HG03108 (cell line): ENCODE results near the gene GPR45.
A peak's percentile ranks its signal among the peaks of the same experiment; 100 is the strongest.
"Not testable (repeated sequence)": the region's sequence is repeated elsewhere in the genome, so short reads cannot be mapped to it uniquely, and the experiment has no call there.

ENCODE experiments used
- ATAC-seq: cut with Tn5 transposase; IDR thresholded peaks from one replicate; pipeline ENCODE4 v1.9.1; 2021; ENCODE audit warnings: moderate library complexity; ENCODE audit not compliant: unreplicated experiment

GPR45 gene, protein sequence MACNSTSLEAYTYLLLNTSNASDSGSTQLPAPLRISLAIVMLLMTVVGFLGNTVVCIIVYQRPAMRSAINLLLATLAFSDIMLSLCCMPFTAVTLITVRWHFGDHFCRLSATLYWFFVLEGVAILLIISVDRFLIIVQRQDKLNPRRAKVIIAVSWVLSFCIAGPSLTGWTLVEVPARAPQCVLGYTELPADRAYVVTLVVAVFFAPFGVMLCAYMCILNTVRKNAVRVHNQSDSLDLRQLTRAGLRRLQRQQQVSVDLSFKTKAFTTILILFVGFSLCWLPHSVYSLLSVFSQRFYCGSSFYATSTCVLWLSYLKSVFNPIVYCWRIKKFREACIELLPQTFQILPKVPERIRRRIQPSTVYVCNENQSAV

GRCh38 chr2:105241443-105241842 is at the start of gene GPR45:
GPR45 (plus strand) TSS chr2:105241743; CDS start chr2:105241859, 116 bp downstream.
- no peak for ATAC-seq

DNA sequence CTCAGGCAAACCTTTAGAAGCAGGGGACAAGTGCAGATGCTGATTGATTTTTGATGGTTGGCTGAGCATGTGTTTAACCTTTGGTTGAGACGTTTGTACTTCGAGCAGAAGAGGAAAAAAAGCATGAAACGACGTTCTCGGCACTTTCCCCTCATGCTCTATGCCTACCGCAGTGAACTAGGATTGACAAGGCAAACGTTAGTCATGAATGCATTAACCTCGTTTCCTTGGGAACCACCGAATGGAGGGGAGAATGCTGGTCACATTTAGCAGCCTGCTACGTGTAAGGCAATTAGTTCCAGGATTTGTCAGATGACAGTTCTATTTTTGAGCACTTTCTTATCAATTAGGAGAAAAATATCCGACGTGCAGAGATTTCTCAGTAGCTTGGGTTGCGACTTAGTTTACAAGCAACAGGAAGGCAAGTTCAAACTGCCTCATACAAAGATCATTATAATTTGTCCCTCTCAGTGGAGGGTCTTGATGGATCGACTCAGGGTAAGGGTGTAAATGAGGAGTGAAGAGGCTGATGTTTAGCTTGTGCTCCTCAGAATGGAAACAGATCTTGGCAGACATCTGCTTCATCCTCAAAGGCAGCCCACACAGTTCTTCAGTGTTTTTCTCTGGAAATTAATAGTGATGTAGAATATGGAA is 47.4 kb upstream of the GPR45 start:
- ATAC-seq, result no peak

GRCh38 chr2:105196651-105197050 is 44.9 kb upstream of the GPR45 start:
- ATAC-seq, result no peak

- ATAC-seq, result no peak
Measured at GRCh38 chr2:105215586-105216192, 25.9 kb upstream of the GPR45 start.

- no peak for ATAC-seq
Measured at GRCh38 chr2:105220604-105221003, 20.9 kb upstream of the GPR45 start.

- no peak for ATAC-seq
Measured at GRCh38 chr2:105224444-105224843, 17.1 kb upstream of the GPR45 start.

DNA sequence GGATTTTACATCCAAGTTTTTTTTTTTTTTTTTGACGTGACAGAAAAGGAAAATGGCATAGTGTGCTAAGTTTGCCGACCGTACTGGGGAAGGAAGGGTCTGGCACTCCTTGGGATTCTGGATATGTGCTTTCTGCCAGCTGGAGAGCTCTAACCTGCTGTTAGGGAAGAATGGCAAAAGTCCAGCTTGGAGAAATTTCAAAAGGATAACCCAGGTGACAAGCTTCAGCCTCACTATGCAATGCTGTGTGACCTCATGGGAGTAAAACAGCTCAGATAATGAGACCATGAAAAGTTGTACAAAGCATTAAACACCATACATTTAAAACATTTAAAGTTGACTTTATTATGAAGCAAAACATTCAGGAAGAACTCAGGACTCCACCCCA is 10.3 kb upstream of the GPR45 start:
- ATAC-seq, result no peak

DNA sequence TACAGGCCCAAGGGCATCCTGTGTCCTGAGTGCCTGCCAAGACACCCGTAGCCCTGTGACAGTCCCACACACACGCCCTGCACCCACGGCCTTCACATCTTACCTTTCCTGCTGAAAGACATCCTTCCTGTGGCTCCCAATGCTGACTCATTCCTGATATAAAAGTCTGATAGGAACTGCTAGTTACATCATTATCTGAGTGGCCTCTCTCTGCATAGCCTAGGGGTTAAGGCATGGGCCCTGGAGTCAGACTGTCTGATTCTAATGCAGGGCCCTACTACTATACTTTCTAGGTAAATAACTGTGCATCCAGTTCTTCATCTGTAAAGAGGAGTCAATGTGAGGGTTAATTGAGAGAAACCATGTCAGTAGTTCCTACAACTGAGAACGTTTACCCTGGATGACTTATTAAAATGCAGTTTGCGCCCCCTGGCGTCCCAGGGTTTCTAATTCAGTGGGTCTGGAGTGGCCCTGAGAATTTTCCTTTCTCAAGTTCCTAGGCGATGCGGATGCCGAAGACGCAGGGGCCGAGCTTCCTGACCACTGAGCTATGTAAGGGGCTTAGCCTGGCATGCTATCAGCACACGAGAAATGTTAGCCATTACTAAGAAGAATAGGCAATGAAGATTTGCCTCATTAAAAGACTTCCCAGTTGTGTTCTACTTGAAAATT is 6.0 kb upstream of the GPR45 start:
- peak; percentile 61 for ATAC-seq

GRCh38 chr2:105236060-105236424 is 5.5 kb upstream of the GPR45 start:
- no peak for ATAC-seq

- ATAC-seq, result no peak
Measured at GRCh38 chr2:105237045-105237765, 4.3 kb upstream of the GPR45 start.

- no peak for ATAC-seq
Measured at GRCh38 chr2:105238664-105239240, 2.8 kb upstream of the GPR45 start.

DNA sequence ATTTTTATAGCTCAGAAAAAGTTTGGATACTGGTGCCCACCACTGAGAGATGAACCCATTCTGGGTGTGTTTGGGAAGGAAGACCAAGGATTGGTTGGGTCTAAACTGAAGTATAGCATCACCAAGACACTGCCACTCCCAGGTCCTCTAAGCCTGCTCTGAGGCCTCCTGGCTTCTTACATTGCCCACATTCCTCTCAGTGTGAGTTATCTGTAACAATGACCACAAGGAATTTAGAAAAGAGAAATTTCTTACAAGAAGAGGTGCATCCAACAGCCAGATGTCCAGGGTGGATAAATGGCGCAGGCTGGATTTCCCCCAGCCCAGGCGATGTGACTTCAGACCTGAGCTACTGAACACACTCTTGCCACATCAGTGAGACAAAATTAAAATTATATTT is 1.6 kb upstream of the GPR45 start:
- no peak for ATAC-seq

DNA sequence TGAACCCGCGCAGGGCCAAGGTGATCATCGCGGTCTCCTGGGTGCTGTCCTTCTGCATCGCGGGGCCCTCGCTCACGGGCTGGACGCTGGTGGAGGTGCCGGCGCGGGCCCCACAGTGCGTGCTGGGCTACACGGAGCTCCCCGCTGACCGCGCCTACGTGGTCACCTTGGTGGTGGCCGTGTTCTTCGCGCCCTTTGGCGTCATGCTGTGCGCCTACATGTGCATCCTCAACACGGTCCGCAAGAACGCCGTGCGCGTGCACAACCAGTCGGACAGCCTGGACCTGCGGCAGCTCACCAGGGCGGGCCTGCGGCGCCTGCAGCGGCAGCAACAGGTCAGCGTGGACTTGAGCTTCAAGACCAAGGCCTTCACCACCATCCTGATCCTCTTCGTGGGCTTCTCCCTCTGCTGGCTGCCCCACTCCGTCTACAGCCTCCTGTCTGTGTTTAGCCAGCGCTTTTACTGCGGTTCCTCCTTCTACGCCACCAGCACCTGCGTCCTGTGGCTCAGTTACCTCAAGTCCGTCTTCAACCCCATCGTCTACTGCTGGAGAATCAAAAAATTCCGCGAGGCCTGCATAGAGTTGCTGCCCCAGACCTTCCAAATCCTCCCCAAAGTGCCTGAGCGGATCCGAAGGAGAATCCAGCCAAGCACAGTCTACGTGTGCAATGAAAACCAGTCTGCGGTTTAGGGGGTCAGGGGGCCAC is 897 bp downstream of the GPR45 start:
- no peak for ATAC-seq

GRCh38 chr2:105243961-105244360 is 2.4 kb downstream of the GPR45 start:
- ATAC-seq, result no peak

DNA sequence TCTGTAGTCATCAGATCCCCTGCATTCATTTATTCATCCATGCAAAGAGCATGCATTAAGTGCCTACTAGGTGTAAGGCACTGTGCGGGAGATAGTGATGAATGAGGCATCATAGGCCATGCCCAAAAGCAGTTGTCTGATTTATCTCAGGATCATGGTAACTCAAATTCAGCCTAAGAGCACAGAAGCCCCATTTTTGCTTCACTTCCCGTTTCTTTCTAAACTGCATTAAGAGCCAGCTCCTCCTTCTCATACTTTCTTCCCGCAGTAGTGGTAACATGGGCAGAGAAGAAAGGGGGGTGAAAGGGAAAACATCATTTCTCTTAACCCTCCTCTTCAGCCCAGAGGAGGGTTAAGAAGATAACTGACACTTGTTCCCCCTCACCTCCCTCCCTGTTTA is 2.9 kb downstream of the GPR45 start:
- ATAC-seq, result no peak

- ATAC-seq, result no peak
Measured at GRCh38 chr2:105248316-105249070, 7.0 kb downstream of the GPR45 start.

- ATAC-seq, result no peak
Measured at GRCh38 chr2:105249181-105249580, 7.6 kb downstream of the GPR45 start.

- ATAC-seq, result no peak
Measured at GRCh38 chr2:105249891-105250290, 8.3 kb downstream of the GPR45 start.

- not testable (repeated sequence) for ATAC-seq
Measured at GRCh38 chr2:105251016-105251648, 9.6 kb downstream of the GPR45 start.
